HFFc6 (cell line): ENCODE measurements around the gene FNDC1. TPM values are rescaled to one million over a fixed set of nuclear protein-coding genes. Genes with fewer than 3 reads are reported as not detected.

Experiments
- DNase-seq: peaks from one replicate; pipeline ENCODE4 v3.0.0-alpha.2; 2018
- H3K27ac Mint-ChIP-seq: 2 replicates; pipeline ENCODE4 v1.8.0; 2020; ENCODE audit warnings: mild to moderate bottlenecking, mixed read lengths
- H3K27me3 Mint-ChIP-seq: 2 replicates; pipeline ENCODE4 v1.8.0; 2021; ENCODE audit warnings: mild to moderate bottlenecking, moderate library complexity, mixed read lengths; ENCODE audit not compliant: insufficient read depth
- H3K36me3 Mint-ChIP-seq: 2 replicates; pipeline ENCODE4 v1.8.0; 2021; ENCODE audit warnings: low read depth, mixed read lengths
- H3K4me1 Mint-ChIP-seq: 2 replicates; pipeline ENCODE4 v1.8.0; 2020; ENCODE audit warnings: low read depth, mixed read lengths
- H3K4me3 Mint-ChIP-seq: 2 replicates; pipeline ENCODE4 v1.8.0; 2020; ENCODE audit warnings: mild to moderate bottlenecking, moderate library complexity, mixed read lengths
- H3K9me3 Mint-ChIP-seq: 2 replicates; pipeline ENCODE4 v1.8.0; 2020; ENCODE audit warnings: mild to moderate bottlenecking, mixed read lengths
- CTCF ChIP-seq: fragments of 200-600 bp; sonication (generic); IDR thresholded peaks from 2 replicates; pipeline ENCODE4 v1.5.0; 2021; ENCODE audit warnings: antibody characterized with exemption, mild to moderate bottlenecking
- total RNA-seq, 6 experiments: library from RNA; stranded (reverse); fragmentation: NEBNext Ultra II Directional; extraction: Animal tissue kit (Norgen Biotek cat#: 25700); gene quantifications; 2 replicates in 1 of 6; 3 replicates in 5 of 6; pipeline ENCODE4 v1.2.3, GENCODE V29; 2021

Gene FNDC1
- total RNA-seq, 6 experiments from 2014 or later: not detected

- TF ChIP-seq CTCF: no peak
- Mint-ChIP-seq H3K9me3 (no peaks in the 10 kb centered on the region), H3K4me1 (peaks cover 6% of the 10 kb centered on the region), H3K27me3 (peaks cover 18% of the 10 kb centered on the region), H3K27ac (no peak overlapping the region), H3K4me3 (no peak overlapping the region), H3K36me3 (no peaks in the 10 kb centered on the region)
- DNase-seq: no peak
Measured at GRCh38 chr6:159176913-159177312, 7.7 kb downstream of the FNDC1 start.

- TF ChIP-seq CTCF: no peak
- no peak for DNase-seq
- Mint-ChIP-seq H3K36me3 (no peaks in the 10 kb centered on the region), H3K27me3 (peaks cover 18% of the 10 kb centered on the region), H3K27ac (no peak overlapping the region), H3K9me3 (no peaks in the 10 kb centered on the region), H3K4me1 (peaks cover 6% of the 10 kb centered on the region), H3K4me3 (no peak overlapping the region)
Measured at GRCh38 chr6:159178847-159179246, 9.6 kb downstream of the FNDC1 start.

- TF ChIP-seq CTCF: no peak
- Mint-ChIP-seq H3K4me3 (no peak overlapping the region), H3K36me3 (no peaks in the 10 kb centered on the region), H3K27ac (no peak overlapping the region), H3K4me1 (peaks cover 7% of the 10 kb centered on the region), H3K9me3 (no peaks in the 10 kb centered on the region), H3K27me3 (peaks cover 16% of the 10 kb centered on the region)
- peak; percentile 59 for DNase-seq
Measured at GRCh38 chr6:159180001-159180400, 10.8 kb downstream of the FNDC1 start.

GRCh38 chr6:159181914-159182313 is 12.7 kb downstream of the FNDC1 start:
- no peaks in the 10 kb centered on the region for H3K9me3 Mint-ChIP-seq
- H3K36me3 Mint-ChIP-seq: no peaks in the 10 kb centered on the region
- no peak for TF ChIP-seq CTCF
- H3K27ac Mint-ChIP-seq: no peak overlapping the region
- no peak for DNase-seq
- peaks cover 12% of the 10 kb centered on the region for H3K27me3 Mint-ChIP-seq
- H3K4me3 Mint-ChIP-seq: no peak overlapping the region
- peaks cover 7% of the 10 kb centered on the region for H3K4me1 Mint-ChIP-seq

- Mint-ChIP-seq H3K4me1 (peaks cover 7% of the 10 kb centered on the region), H3K27me3 (peaks cover 10% of the 10 kb centered on the region), H3K36me3 (no peaks in the 10 kb centered on the region), H3K27ac (no peak overlapping the region), H3K4me3 (no peak overlapping the region), H3K9me3 (no peaks in the 10 kb centered on the region)
- TF ChIP-seq CTCF: no peak
- peak; percentile 48 for DNase-seq
Measured at GRCh38 chr6:159184559-159184958, 15.4 kb downstream of the FNDC1 start.

GRCh38 chr6:159190460-159190859 is 21.3 kb downstream of the FNDC1 start:
- Mint-ChIP-seq H3K4me3 (no peak overlapping the region), H3K4me1 (peaks cover 22% of the 10 kb centered on the region), H3K27me3 (peaks cover 7% of the 10 kb centered on the region), H3K36me3 (no peaks in the 10 kb centered on the region), H3K9me3 (no peaks in the 10 kb centered on the region), H3K27ac (no peak overlapping the region)
- no peak for DNase-seq
- no peak for TF ChIP-seq CTCF
